HEK293 (cell line): ENCODE measurements around the gene RNF138.

Experiments
- BCL11A ChIP-seq: fragments of 450-650 bp; formaldehyde crosslinking; IDR thresholded peaks from 2 replicates; pipeline ENCODE4 v1.5.1; 2016; ENCODE audit warnings: low read depth, missing biosample characterization, missing genetic modification characterization
- SP3 ChIP-seq: fragments of 450-650 bp; formaldehyde crosslinking; IDR thresholded peaks from 2 replicates; pipeline ENCODE4 v1.5.1; 2016; ENCODE audit warnings: missing biosample characterization, missing genetic modification characterization
- TCF7L2 ChIP-seq: IDR thresholded peaks from 2 replicates; pipeline ENCODE4 v1.6.1; 2011; ENCODE audit warnings: low read depth, mild to moderate bottlenecking, inconsistent platforms, low read length, moderate library complexity, borderline replicate concordance
- ZBTB44 ChIP-seq: fragments of 450-650 bp; IDR thresholded peaks from 2 replicates; pipeline ENCODE4 v1.5.1; 2018; ENCODE audit warnings: missing biosample characterization, mild to moderate bottlenecking, missing genetic modification characterization
- ZFP37 ChIP-seq: fragments of 450-650 bp; formaldehyde crosslinking; IDR thresholded peaks from 2 replicates; pipeline ENCODE4 v1.5.1; 2016; ENCODE audit warnings: missing biosample characterization, missing genetic modification characterization
- ZNF214 ChIP-seq: fragments of 450-650 bp; formaldehyde crosslinking; IDR thresholded peaks from 2 replicates; pipeline ENCODE4 v1.5.1; 2017; ENCODE audit warnings: missing biosample characterization, mild to moderate bottlenecking, missing genetic modification characterization, borderline replicate concordance
- ZNF416 ChIP-seq: fragments of 450-650 bp; formaldehyde crosslinking; IDR thresholded peaks from 2 replicates; pipeline ENCODE4 v1.5.1; 2016; ENCODE audit warnings: missing biosample characterization, missing genetic modification characterization
- ZNF449 ChIP-seq: fragments of 450-650 bp; formaldehyde crosslinking; IDR thresholded peaks from 2 replicates; pipeline ENCODE4 v1.5.1; 2017; ENCODE audit warnings: missing biosample characterization, mild to moderate bottlenecking, missing genetic modification characterization, moderate library complexity
- ZNF585B ChIP-seq: fragments of 450-650 bp; formaldehyde crosslinking; IDR thresholded peaks from 2 replicates; pipeline ENCODE4 v1.5.1; 2016; ENCODE audit warnings: missing biosample characterization, missing genetic modification characterization
- ZNF621 ChIP-seq: fragments of 450-650 bp; formaldehyde crosslinking; IDR thresholded peaks from 2 replicates; pipeline ENCODE4 v1.5.1; 2017; ENCODE audit warnings: missing biosample characterization, missing genetic modification characterization
- ZNF670 ChIP-seq: fragments of 450-650 bp; formaldehyde crosslinking; IDR thresholded peaks from 2 replicates; pipeline ENCODE4 v1.5.1; 2016; ENCODE audit warnings: missing biosample characterization, missing genetic modification characterization, low read depth
- ZNF776 ChIP-seq: fragments of 450-650 bp; formaldehyde crosslinking; IDR thresholded peaks from 2 replicates; pipeline ENCODE4 v1.5.0; 2017; ENCODE audit warnings: missing biosample characterization, missing genetic modification characterization, borderline replicate concordance
- ZNF843 ChIP-seq: fragments of 450-650 bp; formaldehyde crosslinking; IDR thresholded peaks from 2 replicates; pipeline ENCODE4 v1.5.1; 2016; ENCODE audit warnings: missing biosample characterization, missing genetic modification characterization
- TF ChIP-seq, protein P1 (sequence below): fragments of 450-650 bp; formaldehyde crosslinking; IDR thresholded peaks from 2 replicates; pipeline ENCODE4 v1.5.1; 2016; ENCODE audit warnings: missing biosample characterization, missing genetic modification characterization

DNA sequence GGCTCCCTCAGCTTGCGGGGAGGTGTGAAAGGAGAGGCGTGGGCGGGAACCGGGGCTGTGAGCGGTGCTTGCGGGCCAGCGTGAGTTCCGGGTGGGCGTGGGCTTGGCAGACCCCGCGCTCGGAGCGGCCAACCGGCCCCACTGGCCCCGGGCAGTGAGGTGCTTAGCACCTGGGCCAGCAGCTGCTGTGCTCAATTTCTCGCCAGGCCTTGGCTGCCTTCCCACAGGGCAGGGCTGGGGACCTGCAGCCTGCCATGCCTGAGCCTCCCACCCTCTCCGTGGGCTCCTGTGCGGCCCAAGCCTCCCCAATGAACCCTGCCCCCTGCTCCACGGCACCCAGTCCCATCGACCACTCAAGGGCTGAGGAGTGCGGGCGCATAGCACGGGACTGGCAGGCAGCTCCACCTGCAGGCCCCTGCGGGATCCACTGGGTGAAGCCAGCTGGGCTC is 48.2 kb downstream of the RNF138 start:
- TF ChIP-seq ZNF621 (tag by site-specific recombination) (no peak), TCF7L2 (no peak), ZNF843 (tag by site-specific recombination) (no peak), ZNF776 (tag by site-specific recombination) (no peak), ZBTB44 (tag by site-specific recombination) (no peak), BCL11A (no peak), ZNF214 (tag by site-specific recombination) (no peak), ZNF416 (no peak), ZNF449 (no peak), ZNF585B (tag by site-specific recombination) (no peak), SP3 (no peak), ZFP37 (tag by site-specific recombination) (no peak), ZNF670 (no peak)
- TF ChIP-seq, protein P1, sequence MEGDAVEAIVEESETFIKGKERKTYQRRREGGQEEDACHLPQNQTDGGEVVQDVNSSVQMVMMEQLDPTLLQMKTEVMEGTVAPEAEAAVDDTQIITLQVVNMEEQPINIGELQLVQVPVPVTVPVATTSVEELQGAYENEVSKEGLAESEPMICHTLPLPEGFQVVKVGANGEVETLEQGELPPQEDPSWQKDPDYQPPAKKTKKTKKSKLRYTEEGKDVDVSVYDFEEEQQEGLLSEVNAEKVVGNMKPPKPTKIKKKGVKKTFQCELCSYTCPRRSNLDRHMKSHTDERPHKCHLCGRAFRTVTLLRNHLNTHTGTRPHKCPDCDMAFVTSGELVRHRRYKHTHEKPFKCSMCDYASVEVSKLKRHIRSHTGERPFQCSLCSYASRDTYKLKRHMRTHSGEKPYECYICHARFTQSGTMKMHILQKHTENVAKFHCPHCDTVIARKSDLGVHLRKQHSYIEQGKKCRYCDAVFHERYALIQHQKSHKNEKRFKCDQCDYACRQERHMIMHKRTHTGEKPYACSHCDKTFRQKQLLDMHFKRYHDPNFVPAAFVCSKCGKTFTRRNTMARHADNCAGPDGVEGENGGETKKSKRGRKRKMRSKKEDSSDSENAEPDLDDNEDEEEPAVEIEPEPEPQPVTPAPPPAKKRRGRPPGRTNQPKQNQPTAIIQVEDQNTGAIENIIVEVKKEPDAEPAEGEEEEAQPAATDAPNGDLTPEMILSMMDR (tag by site-specific recombination) = no peak
